Tibial artery (tissue), 4 donors: Measurements from ENCODE around the gene SCRT2.

Experiments used
- DNase-seq, 2 donors: peaks; one replicate each; pipeline ENCODE4 v3.0.0-alpha.2; 2019
- H3K27ac ChIP-seq, 2 donors: fragments of 200-600 bp; sonication (generic) in 1 of 2; 1 replicate in 1 of 2; 2 replicates in 1 of 2; pipeline ENCODE4 v1.5.1; 2018 to 2019; ENCODE audit warnings: mild to moderate bottlenecking in 1 of 2
- H3K27me3 ChIP-seq, 2 donors: fragments of 200-600 bp; sonication (generic) in 1 of 2; one replicate each; pipeline versions ENCODE4 v1.5.1 to v1.6.0; 2016 to 2019
- H3K36me3 ChIP-seq, 3 donors: fragments of 200-600 bp; sonication (generic) in 2 of 3; one replicate each; pipeline ENCODE4 v1.5.1; 2016 to 2019; ENCODE audit warnings: mild to moderate bottlenecking in 2 of 3
- H3K4me1 ChIP-seq, 4 donors: fragments of 200-600 bp; sonication (generic) in 2 of 4; 1 replicate in 3 of 4; 2 replicates in 1 of 4; pipeline ENCODE4 v1.5.1; 2016 to 2019
- H3K4me3 ChIP-seq, 2 donors: fragments of 200-600 bp; sonication (generic) in 1 of 2; 1 replicate in 1 of 2; 2 replicates in 1 of 2; pipeline ENCODE4 v1.5.1; 2018 to 2019; ENCODE audit warnings: mild to moderate bottlenecking in 2 of 2
- H3K9me3 ChIP-seq, 3 donors: fragments of 200-600 bp; sonication (generic) in 1 of 3; one replicate each; pipeline ENCODE4 v1.5.1; 2016 to 2019
- intact Hi-C: fragments of 100-400 bp; cut with DNase I; formaldehyde crosslinking; loops from one replicate; pipeline ENCODE4 v1.15.0; 2023; ENCODE audit warnings: low total_unique reads
- TF ChIP-seq, protein P1 (sequence below), 2 experiments: fragments of 200-600 bp in 1 of 2; fragments of 450-650 bp in 1 of 2; IDR thresholded peaks; one replicate each; pipeline ENCODE4 v1.5.1; 2017 to 2019; ENCODE audit warnings: antibody characterized with exemption in 2 of 2, mild to moderate bottlenecking in 1 of 2, moderate library complexity in 1 of 2

SCRT2 gene

DNA sequence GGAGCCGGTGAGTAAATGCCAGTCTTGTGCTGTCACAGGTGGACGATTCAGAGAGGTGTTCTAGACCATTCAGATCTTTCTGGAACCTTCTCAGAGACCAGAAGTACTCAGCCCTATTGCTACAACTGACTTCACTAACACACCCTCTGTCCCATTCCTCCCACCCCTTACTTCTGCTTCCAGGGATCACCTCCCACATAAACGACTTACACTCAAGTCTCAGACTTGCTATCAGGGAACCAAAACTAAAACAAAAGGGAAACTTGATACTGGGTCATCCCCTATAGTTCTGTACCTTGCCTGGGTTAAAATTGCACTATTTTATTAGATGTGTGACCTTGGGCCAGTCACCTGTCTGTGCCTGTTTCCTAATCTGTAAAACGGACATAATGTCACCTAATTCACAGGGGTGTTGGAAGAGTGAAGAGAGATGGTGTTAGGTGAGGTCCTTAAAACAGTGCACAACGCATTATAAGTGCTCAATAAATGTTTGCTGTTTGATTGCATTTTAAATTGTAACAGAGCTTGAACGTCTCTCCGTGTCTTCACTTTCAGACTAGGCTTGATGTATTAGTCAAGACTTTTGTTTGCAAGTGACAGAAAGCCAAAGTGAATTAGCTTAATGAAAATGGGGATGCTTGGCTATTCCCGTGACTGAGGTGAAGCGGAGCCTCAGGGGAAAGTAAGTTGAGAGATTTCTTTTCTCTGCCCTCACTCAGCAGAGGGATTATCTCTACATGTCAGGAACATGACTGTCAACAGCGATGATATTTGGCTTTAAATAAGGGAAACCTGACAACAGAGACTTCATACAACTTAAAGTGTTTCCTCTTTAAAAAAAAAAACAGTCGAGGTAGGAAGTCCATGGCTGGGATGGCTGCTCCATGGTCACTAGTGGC is 19.6 kb downstream of the SCRT2 start:
- TF ChIP-seq, protein P1, sequence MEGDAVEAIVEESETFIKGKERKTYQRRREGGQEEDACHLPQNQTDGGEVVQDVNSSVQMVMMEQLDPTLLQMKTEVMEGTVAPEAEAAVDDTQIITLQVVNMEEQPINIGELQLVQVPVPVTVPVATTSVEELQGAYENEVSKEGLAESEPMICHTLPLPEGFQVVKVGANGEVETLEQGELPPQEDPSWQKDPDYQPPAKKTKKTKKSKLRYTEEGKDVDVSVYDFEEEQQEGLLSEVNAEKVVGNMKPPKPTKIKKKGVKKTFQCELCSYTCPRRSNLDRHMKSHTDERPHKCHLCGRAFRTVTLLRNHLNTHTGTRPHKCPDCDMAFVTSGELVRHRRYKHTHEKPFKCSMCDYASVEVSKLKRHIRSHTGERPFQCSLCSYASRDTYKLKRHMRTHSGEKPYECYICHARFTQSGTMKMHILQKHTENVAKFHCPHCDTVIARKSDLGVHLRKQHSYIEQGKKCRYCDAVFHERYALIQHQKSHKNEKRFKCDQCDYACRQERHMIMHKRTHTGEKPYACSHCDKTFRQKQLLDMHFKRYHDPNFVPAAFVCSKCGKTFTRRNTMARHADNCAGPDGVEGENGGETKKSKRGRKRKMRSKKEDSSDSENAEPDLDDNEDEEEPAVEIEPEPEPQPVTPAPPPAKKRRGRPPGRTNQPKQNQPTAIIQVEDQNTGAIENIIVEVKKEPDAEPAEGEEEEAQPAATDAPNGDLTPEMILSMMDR (IDR thresholded peaks at IDR 0.05): no peak
- no peak for DNase-seq
- no peaks in the 10 kb centered on the region for H3K9me3 ChIP-seq
- peaks cover 0 to 8% of the 10 kb centered on the region in 2 donors for H3K27me3 ChIP-seq
- no peak overlapping the region for H3K27ac ChIP-seq
- H3K36me3 ChIP-seq: peaks cover 0 to 2% (median 0%) of the 10 kb centered on the region in 3 donors
- no peak overlapping the region for H3K4me3 ChIP-seq
- H3K4me1 ChIP-seq: peaks cover 0 to 32% (median 17%) of the 10 kb centered on the region in 4 donors
- intact Hi-C loops: loop anchor here (10.0 kb wide), 1 partner anchor 179 kb away; the partner anchor contains the start of gene FAM110A

DNA sequence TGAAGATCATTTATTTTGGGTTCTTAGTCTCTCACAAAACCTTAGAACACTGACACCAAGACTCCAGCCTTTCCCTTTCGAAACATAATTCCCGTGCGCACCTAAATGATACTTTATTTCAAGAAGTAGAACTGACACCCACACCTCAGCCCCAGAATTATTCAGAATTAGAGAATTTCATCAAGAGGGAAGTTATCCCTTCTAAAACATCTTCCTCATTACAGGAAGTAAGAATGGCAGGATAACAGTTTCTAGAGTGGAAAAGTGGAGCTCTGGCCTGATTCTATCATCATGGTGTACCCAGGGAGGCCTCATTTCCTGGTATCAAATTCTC is 21.2 kb downstream of the SCRT2 start:
- no peak for DNase-seq
- H3K27me3 ChIP-seq: no peaks in the 10 kb centered on the region
- peaks cover 0 to 26% (median 17%) of the 10 kb centered on the region in 4 donors for H3K4me1 ChIP-seq
- H3K36me3 ChIP-seq: peaks cover 0 to 18% (median under 1%) of the 10 kb centered on the region in 3 donors
- intact Hi-C loops: loop anchor here (10.0 kb wide), 1 partner anchor 180 kb away; the partner anchor contains the start of gene FAM110A
- TF ChIP-seq, protein P1 (IDR thresholded peaks at IDR 0.05): no peak
- no peaks in the 10 kb centered on the region for H3K9me3 ChIP-seq
- H3K27ac ChIP-seq: no peak overlapping the region
- H3K4me3 ChIP-seq: no peak overlapping the region

DNA sequence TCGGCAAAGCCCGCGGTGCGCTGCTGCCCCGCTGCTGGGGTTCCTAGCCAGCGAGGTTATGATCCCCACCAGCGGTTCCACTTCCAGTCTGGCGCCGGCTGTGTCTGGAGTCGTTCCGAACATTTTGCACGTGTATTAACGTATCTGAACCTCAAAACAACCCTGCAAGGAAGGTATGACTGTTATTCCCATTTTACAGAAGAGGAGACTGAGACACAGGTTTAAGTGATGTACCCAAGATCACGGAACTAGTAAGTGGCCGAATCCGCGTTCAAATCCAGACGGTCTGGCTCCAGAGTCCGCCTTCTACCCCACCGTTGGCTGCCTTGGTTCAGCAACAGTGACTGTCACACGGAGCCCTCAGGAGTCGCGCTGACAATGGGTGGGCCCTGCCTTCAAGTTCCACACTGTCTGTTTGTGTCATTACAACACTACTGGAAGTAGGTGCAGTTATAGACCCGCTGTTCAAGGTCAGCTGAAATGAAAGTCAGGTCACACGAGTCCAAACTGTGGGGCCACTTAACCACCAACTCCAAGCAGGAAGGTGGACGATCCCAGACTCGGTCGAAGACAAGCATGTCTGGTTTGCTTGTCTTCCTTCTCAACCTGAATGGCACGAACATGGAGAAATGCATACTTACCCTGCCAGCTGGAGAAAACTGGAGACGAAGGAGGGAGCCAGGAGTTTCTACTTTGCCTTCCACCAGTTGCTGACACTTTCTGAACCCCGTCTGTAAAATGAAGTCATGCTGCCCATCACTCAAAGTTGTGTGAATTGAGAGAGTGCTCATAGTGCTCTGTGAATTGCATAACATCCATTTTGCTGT is 21.8 kb downstream of the SCRT2 start:
- intact Hi-C loops: loop anchor here (2.0 to 10.0 kb wide), 2 partner anchors 111 to 181 kb away; partner anchors contain the start of genes CSNK2A1 and FAM110A
- TF ChIP-seq, protein P1 (IDR thresholded peaks at IDR 0.05): no peak
- H3K4me3 ChIP-seq: peak overlapping the region; percentile 71 to 86
- peaks cover 3 to 24% (median 7%) of the 10 kb centered on the region in 3 donors for H3K36me3 ChIP-seq
- H3K9me3 ChIP-seq: no peaks in the 10 kb centered on the region
- H3K27ac ChIP-seq: peak overlapping the region; percentile 79 to 83
- no peaks in the 10 kb centered on the region for H3K27me3 ChIP-seq
- peaks cover 0 to 26% (median 17%) of the 10 kb centered on the region in 4 donors for H3K4me1 ChIP-seq
- DNase-seq: no peak

DNA sequence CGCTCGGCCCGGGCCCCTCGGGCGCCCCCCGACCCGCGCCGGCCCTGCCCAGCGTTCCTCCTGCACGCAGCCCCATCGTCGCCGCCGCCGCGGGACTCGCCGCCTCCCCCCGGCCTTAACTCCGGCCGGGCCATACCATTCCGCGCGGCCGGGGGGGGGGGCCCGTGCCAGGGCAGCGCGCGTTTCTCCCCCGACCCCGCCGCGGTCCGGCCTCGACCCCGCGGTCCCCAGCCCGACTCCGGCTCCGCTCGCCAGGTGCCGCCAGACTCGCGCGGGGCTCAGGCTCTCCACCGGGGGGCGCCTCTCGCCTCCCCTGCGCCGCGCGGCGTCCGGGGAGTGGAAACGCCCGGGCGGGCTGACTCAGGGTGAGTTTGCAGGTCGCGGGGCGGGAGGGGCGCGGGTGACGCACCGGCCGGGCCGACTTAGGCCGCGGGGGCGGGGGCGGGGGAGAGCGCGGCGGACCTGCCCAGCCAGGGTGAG is 22.5 kb downstream of the SCRT2 start, which contains the start of gene SRXN1:
TSS of gene SRXN1 (minus strand) at position 91 of the 480 bp plus-strand sequence. CDS start at position 76, 15 bp downstream.
- H3K4me1 ChIP-seq: peaks cover 0 to 26% (median 17%) of the 10 kb centered on the region in 4 donors
- TF ChIP-seq, protein P1 (IDR thresholded peaks at IDR 0.05): peak; percentile 51 to 58
- H3K36me3 ChIP-seq: peaks cover 10 to 30% (median 13%) of the 10 kb centered on the region in 3 donors
- H3K9me3 ChIP-seq: no peaks in the 10 kb centered on the region
- peak; percentile 88 to 94 for DNase-seq
- H3K4me3 ChIP-seq: peak within 1 kb of the TSS; percentile 71 to 86
- no peaks in the 10 kb centered on the region for H3K27me3 ChIP-seq
- intact Hi-C loops: loop anchor here (2.0 to 10.0 kb wide), 2 partner anchors 110 to 182 kb away; partner anchors contain the start of genes CSNK2A1 and FAM110A
- peak within 1 kb of the TSS; percentile 79 to 83 for H3K27ac ChIP-seq

DNA sequence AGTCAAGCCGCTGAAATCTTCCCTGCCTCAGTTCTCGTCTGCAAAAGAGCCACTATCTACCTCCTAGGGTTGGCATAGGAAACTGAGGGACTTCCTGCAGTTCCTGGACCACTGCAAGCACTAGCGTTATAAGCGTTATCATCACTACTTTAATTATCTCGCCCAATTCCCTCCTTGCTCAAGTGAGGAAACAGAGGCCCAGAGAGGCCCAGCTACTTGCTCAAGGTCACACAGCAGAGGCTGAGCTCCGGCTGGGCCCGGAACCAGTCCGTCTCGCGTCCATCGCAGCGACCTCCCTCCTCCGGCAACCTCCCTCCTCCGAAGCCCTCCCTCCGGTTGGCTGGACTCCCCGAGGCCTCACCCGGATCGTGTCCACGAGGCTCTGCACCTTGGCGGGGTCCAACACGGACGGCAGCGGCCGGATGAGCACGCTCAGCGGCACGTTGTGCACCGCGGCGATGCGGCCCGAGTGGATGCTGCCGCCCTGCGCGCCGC is 22.9 kb downstream of the SCRT2 start:
- no peaks in the 10 kb centered on the region for H3K9me3 ChIP-seq
- H3K4me3 ChIP-seq: peak overlapping the region; percentile 71 to 86
- DNase-seq: no peak
- TF ChIP-seq, protein P1 (IDR thresholded peaks at IDR 0.05): no peak
- intact Hi-C loops: loop anchor here (2.0 to 10.0 kb wide), 2 partner anchors 110 to 182 kb away; partner anchors contain the start of genes CSNK2A1 and FAM110A
- H3K36me3 ChIP-seq: peaks cover 14 to 35% (median 18%) of the 10 kb centered on the region in 3 donors
- H3K4me1 ChIP-seq: peaks cover 0 to 26% (median 17%) of the 10 kb centered on the region in 4 donors
- no peaks in the 10 kb centered on the region for H3K27me3 ChIP-seq
- peak overlapping the region; percentile 79 to 83 for H3K27ac ChIP-seq
